ENCODE measurements around the gene BZW2. TPM values are rescaled to one million over a fixed set of nuclear protein-coding genes. Genes with fewer than 3 reads are reported as not detected.

The BZW2 gene
- total RNA-seq, 4 donors from 2014 or later, result 43.6 to 82.4 (median 64.8) TPM

GRCh38 chr7:16743236-16743635, 97.3 kb downstream of the BZW2 start:
- Histone ChIP-seq H3K27me3 (no peaks in the 10 kb centered on the region), H3K4me1 (peaks cover 0 to 33% (median 0%) of the 10 kb centered on the region in 3 donors), H3K27ac (peak overlapping the region in 1 of 4 donors; percentile 9), H3K36me3 (no peaks in the 10 kb centered on the region), H3K4me3 (no peak overlapping the region), H3K9me3 (no peaks in the 10 kb centered on the region)
- no peak for TF ChIP-seq EP300 (IDR thresholded peaks at IDR 0.05)
- TF ChIP-seq POLR2A (IDR thresholded peaks at IDR 0.05), result no peak
- TF ChIP-seq POLR2AphosphoS5 (IDR thresholded peaks at IDR 0.05), result no peak
- TF ChIP-seq, protein P1, sequence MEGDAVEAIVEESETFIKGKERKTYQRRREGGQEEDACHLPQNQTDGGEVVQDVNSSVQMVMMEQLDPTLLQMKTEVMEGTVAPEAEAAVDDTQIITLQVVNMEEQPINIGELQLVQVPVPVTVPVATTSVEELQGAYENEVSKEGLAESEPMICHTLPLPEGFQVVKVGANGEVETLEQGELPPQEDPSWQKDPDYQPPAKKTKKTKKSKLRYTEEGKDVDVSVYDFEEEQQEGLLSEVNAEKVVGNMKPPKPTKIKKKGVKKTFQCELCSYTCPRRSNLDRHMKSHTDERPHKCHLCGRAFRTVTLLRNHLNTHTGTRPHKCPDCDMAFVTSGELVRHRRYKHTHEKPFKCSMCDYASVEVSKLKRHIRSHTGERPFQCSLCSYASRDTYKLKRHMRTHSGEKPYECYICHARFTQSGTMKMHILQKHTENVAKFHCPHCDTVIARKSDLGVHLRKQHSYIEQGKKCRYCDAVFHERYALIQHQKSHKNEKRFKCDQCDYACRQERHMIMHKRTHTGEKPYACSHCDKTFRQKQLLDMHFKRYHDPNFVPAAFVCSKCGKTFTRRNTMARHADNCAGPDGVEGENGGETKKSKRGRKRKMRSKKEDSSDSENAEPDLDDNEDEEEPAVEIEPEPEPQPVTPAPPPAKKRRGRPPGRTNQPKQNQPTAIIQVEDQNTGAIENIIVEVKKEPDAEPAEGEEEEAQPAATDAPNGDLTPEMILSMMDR (IDR thresholded peaks at IDR 0.05), result no peak
- 21 to 43% methylated on average over 4 of the region's 4 CpGs for WGBS, 2 donors (ENCODE audit: low coverage in 1 of 2)
- no peak for ATAC-seq

DNA sequence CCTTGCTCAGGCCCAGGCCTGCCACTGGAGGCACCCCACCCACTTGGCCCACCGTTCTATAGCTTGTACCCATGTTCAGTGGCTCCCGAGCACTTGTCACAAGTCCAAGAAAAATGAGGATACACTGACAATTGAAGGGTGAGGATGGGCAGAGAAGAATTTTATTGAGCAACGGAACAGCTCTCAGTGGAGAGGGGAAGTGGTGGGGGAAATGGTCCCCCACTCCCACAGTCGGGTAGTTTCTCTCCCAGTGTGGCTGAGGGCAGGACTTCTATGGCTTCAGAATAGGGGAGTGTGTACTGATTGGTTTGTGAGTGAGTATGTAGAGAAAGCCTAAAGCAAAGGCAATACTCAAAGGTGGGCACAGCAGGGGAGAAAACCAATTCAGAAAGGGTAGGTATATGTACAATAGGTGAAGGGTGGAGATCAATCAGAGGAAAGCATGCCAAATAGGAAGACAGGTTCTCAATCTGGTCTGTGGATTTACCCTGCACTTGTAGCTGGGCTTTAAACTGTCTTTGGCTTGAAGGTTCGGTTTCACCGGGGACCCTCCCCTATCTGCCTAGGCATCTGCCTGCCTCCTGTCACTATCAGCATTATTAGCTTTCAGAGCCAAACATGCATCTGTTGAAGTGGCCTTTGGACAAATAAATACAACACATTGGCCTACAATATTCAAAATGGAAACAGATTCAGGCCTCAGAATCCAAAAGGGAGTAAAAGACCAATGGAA, 98.7 kb downstream of the BZW2 start:
- Histone ChIP-seq H3K27ac (no peak overlapping the region), H3K9me3 (no peaks in the 10 kb centered on the region), H3K27me3 (no peaks in the 10 kb centered on the region), H3K4me3 (no peak overlapping the region), H3K36me3 (no peaks in the 10 kb centered on the region), H3K4me1 (peaks cover 0 to 33% (median 0%) of the 10 kb centered on the region in 3 donors)
- WGBS, 2 donors (ENCODE audit: low coverage in 1 of 2), result 81 to 82% methylated on average over 4 to 6 of the region's 6 CpGs
- TF ChIP-seq, protein P1 (IDR thresholded peaks at IDR 0.05), result no peak
- no peak for TF ChIP-seq EP300 (IDR thresholded peaks at IDR 0.05)
- no peak for TF ChIP-seq POLR2AphosphoS5 (IDR thresholded peaks at IDR 0.05)
- TF ChIP-seq POLR2A (IDR thresholded peaks at IDR 0.05), result no peak
- no peak for ATAC-seq

DNA sequence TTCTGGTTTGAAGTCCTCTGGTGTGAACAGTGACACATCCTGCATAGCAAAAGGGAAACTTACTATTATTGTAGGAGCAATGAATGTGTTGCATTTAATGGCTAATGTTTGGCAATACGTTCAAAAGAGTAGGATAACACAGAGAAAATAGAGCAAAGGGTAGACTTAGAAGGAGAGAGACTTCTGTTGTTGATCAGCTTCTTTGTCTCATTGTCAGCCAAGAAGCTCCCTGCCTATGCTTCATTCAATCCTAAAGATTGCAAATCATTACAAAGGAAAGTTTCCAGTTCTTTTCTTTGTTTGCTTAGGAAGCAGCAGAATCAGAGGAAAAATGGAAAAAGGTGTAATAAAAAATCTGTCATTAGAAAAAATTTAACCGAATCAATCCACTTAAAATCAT, 99.7 kb downstream of the BZW2 start:
- TF ChIP-seq EP300 (IDR thresholded peaks at IDR 0.05), result no peak
- TF ChIP-seq, protein P1 (IDR thresholded peaks at IDR 0.05), result no peak
- no peak for TF ChIP-seq POLR2A (IDR thresholded peaks at IDR 0.05)
- no peak for TF ChIP-seq POLR2AphosphoS5 (IDR thresholded peaks at IDR 0.05)
- Histone ChIP-seq H3K4me3 (no peak overlapping the region), H3K27me3 (no peaks in the 10 kb centered on the region), H3K36me3 (no peaks in the 10 kb centered on the region), H3K9me3 (no peaks in the 10 kb centered on the region), H3K4me1 (peaks cover 0 to 26% (median 0%) of the 10 kb centered on the region in 3 donors), H3K27ac (no peak overlapping the region)
- ATAC-seq, result no peak
- WGBS, 2 donors (ENCODE audit: low coverage in 1 of 2), result 83 to 100% methylated on average over 2 of the region's 2 CpGs

DNA sequence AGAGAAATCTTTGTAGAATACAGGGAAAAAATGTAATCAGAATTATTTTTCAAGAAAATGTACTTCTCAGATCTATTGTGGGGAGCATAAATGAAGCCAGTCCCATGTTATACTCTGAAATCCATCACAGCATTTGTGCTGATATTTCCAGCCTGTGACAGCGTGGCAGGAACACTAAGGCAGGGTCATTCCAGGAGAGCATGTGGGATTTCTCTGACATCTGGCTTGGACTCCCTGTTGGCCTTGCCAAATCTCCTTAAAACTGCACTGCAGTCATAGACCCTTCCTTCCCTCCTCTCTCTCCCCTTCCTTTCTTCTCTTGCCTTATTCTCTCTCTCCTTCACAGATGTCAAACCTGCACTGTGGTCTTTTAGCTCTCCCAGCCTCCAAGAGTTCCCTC, 101.1 kb downstream of the BZW2 start:
- no peaks in the 10 kb centered on the region for H3K27me3 ChIP-seq
- peaks cover 0 to 24% (median 0%) of the 10 kb centered on the region in 3 donors for H3K4me1 ChIP-seq
- no peak overlapping the region for H3K27ac ChIP-seq
- no peaks in the 10 kb centered on the region for H3K9me3 ChIP-seq
- 27 to 44% methylated on average over 1 of the region's 1 CpG for WGBS, 2 donors (ENCODE audit: low coverage in 1 of 2)
- no peaks in the 10 kb centered on the region for H3K36me3 ChIP-seq
- TF ChIP-seq POLR2A (IDR thresholded peaks at IDR 0.05) (no peak), POLR2AphosphoS5 (IDR thresholded peaks at IDR 0.05) (peak; percentile 47)
- H3K4me3 ChIP-seq, result no peak overlapping the region
- ATAC-seq, result no peak

- 53 to 92% methylated on average over 2 to 3 of the region's 48 CpGs for WGBS, 2 donors (ENCODE audit: low coverage in 1 of 2)
- Histone ChIP-seq H3K4me3 (peak within 1 kb of the TSS; percentile 43 to 68), H3K27me3 (peaks cover 10% of the 10 kb centered on the region), H3K27ac (peak within 1 kb of the TSS in 2 of 4 donors; percentile 35 to 65), H3K36me3 (no peaks in the 10 kb centered on the region), H3K9me3 (no peaks in the 10 kb centered on the region), H3K4me1 (peaks cover 0 to 17% (median 6%) of the 10 kb centered on the region in 3 donors)
- TF ChIP-seq, protein P1 (IDR thresholded peaks at IDR 0.05), result no peak
- no peak for TF ChIP-seq EP300 (IDR thresholded peaks at IDR 0.05)
- no peak for TF ChIP-seq POLR2AphosphoS5 (IDR thresholded peaks at IDR 0.05)
- TF ChIP-seq POLR2A (IDR thresholded peaks at IDR 0.05), result no peak
- peak; percentile 57 for ATAC-seq
These were observed 107.3 kb downstream of the BZW2 start, which contains the start of gene TSPAN13 for GRCh38 chr7:16753102-16753931. TSPAN13 (plus strand) TSS chr7:16753755; CDS start chr7:16753968, 213 bp downstream.
